Calu3 (cell line): ENCODE measurements around the gene FCMR. TPM values are rescaled to one million over a fixed set of nuclear protein-coding genes. Genes with fewer than 3 reads are reported as not detected.

Experiments used
- BruUV-seq: library from RNA; stranded (reverse); fragments of 400-500 nt; replicated peaks from 2 replicates; lab custom pipeline; 2021; lab: Mats Ljungman, UMichigan
- CTCF ChIA-PET: fragments of 300-600 bp; sonication (Branson Sonifier 250); formaldehyde crosslinking; loops from one replicate; lab custom pipeline; 2022; ENCODE audit warnings: antibody characterized with exemption; lab: Charles Lee
- DNase-seq: peaks from one replicate; pipeline ENCODE4 v3.0.0; 2022
- H3K27ac Mint-ChIP-seq: one replicate; pipeline ENCODE4 v1.8.0; 2022; ENCODE audit warnings: mixed read lengths; ENCODE audit not compliant: unreplicated experiment
- H3K27me3 Mint-ChIP-seq: one replicate; pipeline ENCODE4 v1.8.0; 2022; ENCODE audit warnings: mixed read lengths; ENCODE audit not compliant: unreplicated experiment
- H3K36me3 Mint-ChIP-seq: one replicate; pipeline ENCODE4 v1.8.0; 2022; ENCODE audit warnings: mild to moderate bottlenecking, moderate library complexity, mixed read lengths; ENCODE audit not compliant: insufficient read depth, unreplicated experiment
- H3K4me1 Mint-ChIP-seq: one replicate; pipeline ENCODE4 v1.8.0; 2022; ENCODE audit warnings: mild to moderate bottlenecking, low read depth, mixed read lengths; ENCODE audit not compliant: unreplicated experiment
- H3K4me3 Mint-ChIP-seq: one replicate; pipeline ENCODE4 v1.8.0; 2022; ENCODE audit warnings: mild to moderate bottlenecking, low read depth, moderate library complexity, mixed read lengths; ENCODE audit not compliant: unreplicated experiment
- H3K9me3 Mint-ChIP-seq: one replicate; pipeline ENCODE4 v1.8.0; 2022; ENCODE audit warnings: low read depth, mixed read lengths; ENCODE audit not compliant: unreplicated experiment
- intact Hi-C: fragments of 100-400 bp; cut with micrococcal nuclease; formaldehyde crosslinking; loops from one replicate; pipeline ENCODE4 v1.10.0; 2022; ENCODE audit not compliant: unreplicated experiment
- total RNA-seq: library from RNA; stranded (reverse); gene quantifications from 2 replicates; pipeline ENCODE4 v1.2.3, GENCODE V29; 2022
- TF ChIP-seq, protein P1 (sequence below): fragments of 200-600 bp; IDR thresholded peaks from one replicate; pipeline ENCODE4 v1.8.0; 2022; ENCODE audit warnings: antibody characterized with exemption; ENCODE audit not compliant: unreplicated experiment

The FCMR gene
- total RNA-seq, 1 experiment from 2014 or later = 1.1 TPM

DNA sequence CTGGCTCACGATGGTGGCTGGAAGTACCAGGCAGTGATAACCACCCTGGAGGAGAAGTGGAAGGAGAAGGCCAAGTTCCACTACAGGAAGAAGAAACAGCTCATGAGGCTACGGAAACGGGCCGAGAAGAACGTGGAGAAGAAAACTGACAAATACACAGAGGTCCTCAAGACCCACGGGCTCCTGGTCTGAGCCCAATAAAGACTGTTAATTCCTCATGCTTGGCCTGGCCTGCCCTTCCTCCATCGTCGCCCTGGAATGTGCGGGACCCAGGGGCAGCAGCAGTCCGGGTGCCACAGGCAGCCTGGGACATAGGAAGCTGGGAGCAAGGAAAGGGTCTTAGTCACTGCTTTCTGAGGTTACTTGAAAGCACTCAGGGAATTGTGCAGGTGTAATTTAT, 13.7 kb downstream of the FCMR start:
- intact Hi-C loops = no loop called here
- peaks cover 38% of the 10 kb centered on the region for H3K4me1 Mint-ChIP-seq
- H3K27ac Mint-ChIP-seq = no peak overlapping the region
- H3K9me3 Mint-ChIP-seq = no peaks in the 10 kb centered on the region
- H3K36me3 Mint-ChIP-seq = peaks cover 9% of the 10 kb centered on the region
- no TSS peak for BruUV-seq
- no peak overlapping the region for H3K4me3 Mint-ChIP-seq
- TF ChIP-seq, protein P1, sequence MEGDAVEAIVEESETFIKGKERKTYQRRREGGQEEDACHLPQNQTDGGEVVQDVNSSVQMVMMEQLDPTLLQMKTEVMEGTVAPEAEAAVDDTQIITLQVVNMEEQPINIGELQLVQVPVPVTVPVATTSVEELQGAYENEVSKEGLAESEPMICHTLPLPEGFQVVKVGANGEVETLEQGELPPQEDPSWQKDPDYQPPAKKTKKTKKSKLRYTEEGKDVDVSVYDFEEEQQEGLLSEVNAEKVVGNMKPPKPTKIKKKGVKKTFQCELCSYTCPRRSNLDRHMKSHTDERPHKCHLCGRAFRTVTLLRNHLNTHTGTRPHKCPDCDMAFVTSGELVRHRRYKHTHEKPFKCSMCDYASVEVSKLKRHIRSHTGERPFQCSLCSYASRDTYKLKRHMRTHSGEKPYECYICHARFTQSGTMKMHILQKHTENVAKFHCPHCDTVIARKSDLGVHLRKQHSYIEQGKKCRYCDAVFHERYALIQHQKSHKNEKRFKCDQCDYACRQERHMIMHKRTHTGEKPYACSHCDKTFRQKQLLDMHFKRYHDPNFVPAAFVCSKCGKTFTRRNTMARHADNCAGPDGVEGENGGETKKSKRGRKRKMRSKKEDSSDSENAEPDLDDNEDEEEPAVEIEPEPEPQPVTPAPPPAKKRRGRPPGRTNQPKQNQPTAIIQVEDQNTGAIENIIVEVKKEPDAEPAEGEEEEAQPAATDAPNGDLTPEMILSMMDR = no peak
- H3K27me3 Mint-ChIP-seq = no peaks in the 10 kb centered on the region
- DNase-seq = no peak
- CTCF ChIA-PET = interaction anchor here (1.2 to 2.0 kb wide), 2 partner anchors 98 to 173 kb away, joined by 3 to 9 read pairs; no protein-coding TSS in a partner anchor

DNA sequence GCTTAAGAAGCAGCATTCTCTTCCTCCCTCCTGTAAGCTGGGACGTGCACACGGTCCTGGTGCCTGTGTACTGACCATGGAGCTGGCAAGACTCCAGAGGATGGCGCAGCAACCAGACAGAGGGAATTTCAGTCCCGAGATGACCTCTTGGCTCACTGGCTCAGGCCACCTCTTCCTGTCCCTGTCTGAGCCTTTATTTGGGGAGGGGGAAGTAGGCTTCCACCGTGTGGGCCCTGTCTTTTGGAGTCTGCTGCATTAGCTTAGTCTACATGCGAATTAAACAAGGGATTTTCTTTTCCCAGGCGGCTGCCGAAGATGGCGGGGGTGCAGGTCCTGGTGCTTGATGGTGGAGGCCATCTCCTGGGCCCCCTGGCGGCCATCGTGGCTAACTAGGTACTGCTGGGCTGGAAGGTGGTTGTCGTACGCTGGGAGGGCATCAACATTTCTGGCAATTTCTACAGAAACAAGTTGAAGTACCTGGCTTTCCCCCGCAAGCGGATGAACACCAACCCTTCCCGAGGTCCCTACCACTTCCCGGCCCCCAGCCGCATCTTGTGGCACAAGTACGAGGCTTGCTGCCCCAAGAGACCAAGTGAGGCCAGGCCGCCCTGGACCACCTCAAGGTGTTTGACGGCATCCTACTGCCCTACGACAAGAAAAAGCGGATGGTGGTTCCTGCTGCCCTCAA, 14.3 kb downstream of the FCMR start:
- Mint-ChIP-seq H3K4me1 (peaks cover 32% of the 10 kb centered on the region), H3K27me3 (no peaks in the 10 kb centered on the region), H3K36me3 (peaks cover 9% of the 10 kb centered on the region), H3K27ac (no peak overlapping the region), H3K9me3 (no peaks in the 10 kb centered on the region), H3K4me3 (no peak overlapping the region)
- no TSS peak for BruUV-seq
- TF ChIP-seq, protein P1 = peak; percentile 36
- peak; percentile 35 for DNase-seq
- CTCF ChIA-PET = interaction anchor here (1.2 kb wide), 1 partner anchor 97 kb away, joined by 3 read pairs; no protein-coding TSS in a partner anchor
- intact Hi-C loops = no loop called here

DNA sequence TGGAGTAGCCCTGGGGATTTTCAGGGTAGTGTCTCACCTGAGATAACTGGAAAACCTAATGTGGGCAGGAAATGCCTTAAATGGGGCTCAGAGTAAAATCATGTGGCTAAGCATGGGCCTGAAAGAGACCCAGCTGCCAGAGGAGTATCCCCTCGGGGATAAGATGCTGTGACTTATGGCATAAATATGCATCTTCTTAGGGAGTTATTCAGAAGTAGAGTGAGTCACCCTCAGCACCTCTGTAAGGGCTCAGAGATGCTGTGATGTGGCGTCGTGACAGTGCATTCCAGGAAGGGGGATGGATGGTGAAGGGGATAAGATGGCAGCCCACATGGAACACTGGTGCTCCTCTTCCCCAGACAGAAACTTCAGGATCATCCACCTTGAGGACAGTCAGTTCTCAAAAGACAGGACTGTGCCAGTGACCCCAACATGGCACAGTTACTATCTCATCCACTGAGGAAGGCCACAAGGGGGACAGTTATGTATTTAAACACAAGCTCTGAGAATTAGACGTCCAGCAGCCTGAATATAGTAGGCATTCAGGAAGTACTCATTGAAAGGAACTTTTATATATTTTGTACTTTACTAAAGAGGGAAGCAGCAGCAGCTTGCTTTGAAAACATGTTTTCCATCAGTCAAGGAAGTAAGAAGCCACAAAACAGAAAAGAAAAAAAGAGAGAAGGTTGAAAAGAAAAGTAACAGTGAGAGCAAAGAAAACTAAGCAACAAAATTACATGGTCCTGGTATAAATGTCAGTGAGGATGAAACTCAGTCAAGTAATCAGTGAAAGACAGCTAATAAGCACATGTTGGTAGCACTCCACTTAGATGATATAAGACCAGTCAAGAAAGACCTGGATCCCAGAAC, 16.2 kb downstream of the FCMR start:
- BruUV-seq = no TSS peak
- CTCF ChIA-PET = no interaction called here
- intact Hi-C loops = no loop called here

DNA sequence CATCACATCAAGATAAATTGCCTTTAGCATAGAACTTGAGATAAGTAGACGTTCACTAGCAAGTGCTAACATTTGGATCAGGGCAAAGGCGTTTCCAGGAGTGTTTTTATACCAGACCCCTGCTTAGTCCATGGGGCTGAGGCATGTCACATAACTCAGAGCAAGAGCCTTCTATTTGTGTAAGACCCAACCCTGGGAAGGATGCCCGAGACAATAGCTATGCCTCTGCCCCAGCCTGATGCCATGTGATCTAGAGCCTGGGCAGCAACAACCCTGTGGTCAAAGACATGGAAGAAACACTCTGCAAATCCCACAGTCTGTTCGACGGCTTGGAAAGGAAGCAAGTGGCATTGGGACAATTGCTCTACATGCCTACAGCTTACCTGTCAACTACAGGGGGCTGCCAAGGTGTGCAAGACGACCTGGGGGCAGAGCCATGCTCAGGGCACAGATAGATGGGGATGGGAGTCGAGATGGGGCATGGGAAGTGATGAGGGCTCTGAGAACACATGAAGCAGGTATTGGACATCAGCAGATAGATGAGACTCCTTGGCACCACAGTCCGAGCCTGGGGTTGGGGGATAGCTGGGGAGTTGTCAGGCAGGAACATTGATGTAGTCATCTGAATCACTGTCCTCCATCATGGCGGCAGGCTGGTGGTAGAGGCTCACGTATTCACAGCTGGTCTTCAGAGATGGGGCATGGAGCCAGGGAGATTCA, 17.2 kb downstream of the FCMR start:
- no peak for DNase-seq
- CTCF ChIA-PET = no interaction called here
- TF ChIP-seq, protein P1 = no peak
- BruUV-seq = no TSS peak
- Mint-ChIP-seq H3K27me3 (peaks cover 14% of the 10 kb centered on the region), H3K9me3 (no peaks in the 10 kb centered on the region), H3K27ac (no peak overlapping the region), H3K36me3 (peaks cover 5% of the 10 kb centered on the region), H3K4me1 (peaks cover 25% of the 10 kb centered on the region), H3K4me3 (no peak overlapping the region)
- intact Hi-C loops = no loop called here

More for the DNA sequence above, 16.2 kb downstream of the FCMR start:
- peaks cover 9% of the 10 kb centered on the region for H3K36me3 Mint-ChIP-seq
- no peak overlapping the region for H3K27ac Mint-ChIP-seq
- peaks cover 25% of the 10 kb centered on the region for H3K4me1 Mint-ChIP-seq
- no peak for DNase-seq
- H3K27me3 Mint-ChIP-seq = peaks cover 9% of the 10 kb centered on the region
- H3K4me3 Mint-ChIP-seq = no peak overlapping the region
- H3K9me3 Mint-ChIP-seq = no peaks in the 10 kb centered on the region
- TF ChIP-seq, protein P1 = no peak
